ENCODE data around the gene MED23.
A peak's percentile ranks its signal among the peaks of the same experiment; 100 is the strongest.
"Not testable (repeated sequence)": the region's sequence is repeated elsewhere in the genome, so short reads cannot be mapped to it uniquely, and the experiment has no call there.

Gene MED23

DNA sequence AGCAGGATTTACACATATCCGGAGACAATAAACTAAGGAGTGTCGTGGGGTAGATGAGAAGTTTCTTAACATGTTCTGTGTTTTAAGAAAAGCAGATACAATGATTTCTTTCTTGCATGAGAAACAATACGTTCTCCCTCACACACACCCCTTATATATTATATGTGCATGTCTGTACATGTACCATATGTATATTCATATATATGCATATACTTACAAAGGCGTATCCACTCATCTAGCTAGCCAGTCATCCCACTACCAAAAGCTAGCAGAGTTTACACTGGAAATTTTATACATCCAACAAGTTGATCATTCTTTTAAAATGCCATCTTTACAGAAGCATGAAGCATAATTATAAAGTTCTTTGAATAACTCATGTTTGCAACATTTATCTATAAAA lies 40.1 kb downstream of the MED23 start:
- no peak for DNase-seq
- intact Hi-C loops (cut with DNase I), result no loop called here

GRCh38 chr6:131586543-131586942 lies 41.5 kb downstream of the MED23 start:
- intact Hi-C loops (cut with DNase I), result no loop called here
- DNase-seq, result peak in 9 of 42 donors; percentile 3 to 55 (median 12)

DNA sequence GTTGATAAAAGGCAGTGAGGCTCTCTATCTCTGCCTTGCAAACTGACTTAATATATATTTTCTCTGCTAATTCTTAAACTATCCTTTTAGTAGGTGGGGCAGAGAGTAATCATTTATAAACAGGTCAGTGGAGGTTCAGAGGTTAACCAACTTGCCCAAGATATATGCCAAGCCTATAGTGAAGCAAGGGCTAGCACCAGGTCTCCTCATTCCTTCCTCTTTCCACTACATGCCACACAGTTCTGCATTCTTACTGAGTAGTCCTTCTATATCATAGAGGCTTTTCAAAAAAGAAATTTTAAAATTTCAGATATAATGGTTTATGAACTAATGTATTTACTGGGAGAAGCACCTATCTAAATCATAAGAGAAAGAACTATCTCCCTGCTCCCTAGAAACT lies 46.5 kb downstream of the MED23 start:
- no peak for DNase-seq
- intact Hi-C loops (cut with DNase I), result no loop called here

- intact Hi-C loops (cut with DNase I), result no loop called here
- no peak for DNase-seq
Measured at GRCh38 chr6:131575834-131576478, 52.1 kb downstream of the MED23 start.

- DNase-seq, result no peak
- intact Hi-C loops (cut with DNase I), result no loop called here
Measured at GRCh38 chr6:131574686-131575085, 53.4 kb downstream of the MED23 start.

DNA sequence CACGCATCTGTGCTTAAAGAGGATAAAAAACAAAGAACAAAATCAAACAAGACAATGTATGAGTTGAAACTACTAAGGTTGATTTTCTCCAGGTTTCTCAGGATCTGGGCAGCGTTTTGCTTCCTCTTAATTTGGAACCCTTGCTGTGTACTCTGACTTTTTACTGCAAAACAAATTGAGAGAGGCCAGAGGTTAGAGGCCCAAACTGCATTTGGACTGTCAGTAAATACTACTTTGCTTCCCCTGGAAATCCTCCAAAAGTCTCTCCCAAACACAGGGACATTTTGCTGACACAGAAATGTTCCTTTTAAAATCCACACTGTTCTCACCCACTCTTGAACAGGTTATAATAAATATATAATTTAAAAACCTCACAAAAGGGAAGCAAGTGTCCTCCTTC lies 53.9 kb downstream of the MED23 start:
- DNase-seq, result no peak
- intact Hi-C loops (cut with DNase I), result no loop called here

DNA sequence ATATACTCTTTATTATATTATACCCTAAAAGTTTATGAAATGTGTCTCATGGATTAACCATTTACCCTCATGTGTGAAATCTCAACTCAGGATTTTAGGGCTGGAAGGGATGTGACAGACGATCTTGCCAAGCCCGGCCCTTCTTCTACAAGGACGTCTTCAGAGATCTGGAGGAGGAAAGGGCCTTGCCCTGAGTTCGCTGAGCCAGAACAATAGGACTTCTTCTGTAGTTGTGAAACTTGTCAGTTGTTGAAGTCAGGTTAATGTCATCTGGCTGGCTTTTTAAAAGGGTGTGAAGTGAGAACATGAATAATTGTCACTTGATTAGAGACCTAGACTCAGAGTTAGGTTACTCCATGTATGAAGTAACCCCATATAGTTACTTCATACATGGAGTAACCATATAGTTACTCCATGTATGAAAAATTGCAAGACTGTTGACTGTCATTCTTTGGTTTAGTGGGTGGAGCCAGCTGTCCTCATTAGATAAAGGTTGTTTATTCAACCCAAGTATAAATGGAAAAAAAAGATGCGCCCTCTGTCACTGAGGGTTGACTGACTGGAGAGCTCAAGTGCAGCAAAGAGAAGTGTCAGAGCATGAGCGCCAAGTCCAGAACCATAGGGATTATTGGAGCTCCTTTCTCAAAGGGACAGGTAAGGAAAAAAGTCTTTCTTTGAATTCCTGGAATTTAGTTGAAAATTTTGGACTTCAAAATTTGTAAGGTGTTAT lies 55.2 kb downstream of the MED23 start, which contains the start of gene ARG1:
Gene ARG1, plus strand, starts transcription at position 541 of the 730 bp plus-strand sequence. Its CDS starts 57 bp downstream, at position 598.
- DNase-seq, result no peak
- intact Hi-C loops (cut with DNase I), result no loop called here

DNA sequence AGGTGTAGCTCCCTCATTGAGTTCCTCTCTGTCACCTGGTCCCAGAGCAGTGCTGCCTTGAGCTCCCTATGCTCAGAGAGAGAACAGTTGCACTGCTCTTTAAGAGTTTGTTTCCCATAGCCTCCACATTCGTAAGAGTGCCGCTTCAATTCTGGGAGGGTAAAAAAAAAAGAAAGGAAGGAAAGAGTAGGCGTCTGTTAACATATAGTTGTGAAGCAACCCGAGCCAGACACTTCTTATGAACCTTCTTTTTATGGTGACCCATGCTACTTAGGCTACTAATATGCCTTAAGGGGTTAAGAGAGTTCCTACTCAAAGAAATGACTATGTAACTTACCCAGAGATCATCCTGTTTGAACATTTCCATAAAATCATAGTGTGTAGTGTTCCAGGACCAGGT lies 59.3 kb downstream of the MED23 start:
- DNase-seq, result no peak
- intact Hi-C loops (cut with DNase I), result no loop called here

GRCh38 chr6:131565056-131565455 lies 63.0 kb downstream of the MED23 start:
- intact Hi-C loops (cut with DNase I), result no loop called here
- no peak for DNase-seq

- intact Hi-C loops (cut with DNase I), result no loop called here
- DNase-seq, result no peak
Measured at GRCh38 chr6:131561925-131562707, 65.9 kb downstream of the MED23 start.

DNA sequence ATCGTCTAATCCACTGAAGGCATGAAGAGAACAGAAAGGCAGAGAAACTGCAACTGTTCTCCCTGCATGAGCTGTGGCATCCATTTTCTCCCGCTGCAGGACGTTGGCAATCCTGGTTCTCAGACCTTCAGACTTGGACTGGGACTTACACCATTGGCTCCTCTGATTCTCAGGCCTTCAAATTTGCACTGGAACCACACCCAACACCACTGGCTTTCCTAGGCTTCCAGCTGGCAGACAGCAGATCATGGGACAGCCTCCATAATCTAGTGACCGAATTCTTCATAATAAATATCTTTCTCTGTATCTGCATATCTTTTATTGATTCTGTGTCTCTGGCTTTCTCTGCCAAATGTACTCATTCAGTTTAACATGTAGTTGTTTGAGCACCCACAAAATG lies 69.1 kb downstream of the MED23 start:
- DNase-seq, result no peak
- intact Hi-C loops (cut with DNase I), result no loop called here

DNA sequence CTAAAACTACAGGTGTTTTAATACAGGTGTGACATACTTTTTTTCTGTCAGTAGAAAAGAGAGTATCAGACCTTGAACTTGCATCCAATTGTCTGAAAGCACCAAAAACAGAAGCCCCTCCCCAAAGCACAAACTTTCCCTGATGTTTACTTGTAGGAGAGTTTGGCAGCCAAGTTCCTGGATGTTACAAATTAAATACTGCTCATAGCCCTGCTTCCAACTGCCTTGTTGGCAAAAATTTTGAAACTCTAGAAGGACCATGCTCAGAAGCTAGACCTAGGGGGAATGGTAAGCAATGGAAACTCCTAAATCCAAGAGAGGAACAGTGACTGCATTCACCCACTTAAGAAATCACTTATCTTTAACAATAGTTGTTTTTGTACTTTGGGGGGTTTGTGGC lies 72.0 kb downstream of the MED23 start:
- intact Hi-C loops (cut with DNase I), result no loop called here
- DNase-seq, result no peak

DNA sequence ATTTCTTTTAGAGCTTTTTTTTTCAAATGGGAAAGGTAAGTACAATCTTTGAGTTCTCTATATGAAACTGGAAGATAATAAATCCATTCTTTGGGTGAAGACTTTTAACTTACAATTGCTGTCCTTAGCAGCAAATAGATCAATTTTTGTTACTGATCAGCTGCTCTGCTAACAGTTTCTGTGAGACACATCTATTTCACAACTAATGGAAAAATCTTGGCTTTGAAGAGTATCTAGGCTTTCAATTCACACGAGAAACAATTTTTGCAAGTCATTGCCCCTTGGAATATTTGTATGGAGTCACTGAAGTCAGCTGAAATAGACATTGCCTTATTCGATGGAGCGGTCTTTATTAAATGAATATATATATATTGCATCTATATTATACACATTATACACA lies 75.5 kb downstream of the MED23 start:
- intact Hi-C loops (cut with DNase I), result no loop called here
- DNase-seq, result no peak

DNA sequence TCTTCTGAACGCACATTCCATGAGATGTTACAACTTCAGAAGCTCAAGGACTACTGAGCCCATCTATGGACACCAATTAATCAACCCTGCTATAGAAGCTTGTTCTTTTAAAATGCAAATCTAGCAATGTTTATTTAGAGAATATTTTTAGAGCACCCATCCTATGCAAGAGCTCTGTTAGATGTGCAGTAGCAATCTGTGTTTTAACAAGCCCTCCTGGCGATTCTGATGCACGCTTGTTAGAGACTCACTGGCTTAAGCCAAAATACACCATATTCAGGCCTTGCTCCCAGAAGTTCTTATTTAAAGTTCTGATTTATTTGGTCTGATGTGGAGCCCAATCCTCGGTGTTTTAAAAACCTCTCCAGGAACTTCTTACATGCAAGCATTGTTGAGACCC lies 76.1 kb downstream of the MED23 start:
- no peak for DNase-seq
- intact Hi-C loops (cut with DNase I), result no loop called here

DNA sequence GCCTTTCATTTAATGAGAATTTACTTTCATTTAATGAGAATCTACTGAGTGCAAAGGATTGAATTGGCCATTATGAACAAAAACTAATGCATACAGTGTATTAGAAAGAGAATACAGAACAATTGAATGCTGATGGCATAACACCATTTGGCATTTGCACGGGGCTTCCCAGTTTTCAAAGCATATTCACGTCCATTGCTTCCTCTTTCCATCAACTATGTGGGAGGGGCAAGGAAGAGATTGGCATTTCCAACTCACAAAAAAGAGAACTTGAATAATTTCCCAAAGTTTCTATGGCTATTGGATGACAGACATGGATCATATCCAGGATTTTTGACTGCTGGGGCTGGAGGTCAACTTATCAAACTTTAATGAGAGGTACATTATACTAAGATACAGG lies 78.2 kb downstream of the MED23 start:
- intact Hi-C loops (cut with DNase I), result no loop called here

DNA sequence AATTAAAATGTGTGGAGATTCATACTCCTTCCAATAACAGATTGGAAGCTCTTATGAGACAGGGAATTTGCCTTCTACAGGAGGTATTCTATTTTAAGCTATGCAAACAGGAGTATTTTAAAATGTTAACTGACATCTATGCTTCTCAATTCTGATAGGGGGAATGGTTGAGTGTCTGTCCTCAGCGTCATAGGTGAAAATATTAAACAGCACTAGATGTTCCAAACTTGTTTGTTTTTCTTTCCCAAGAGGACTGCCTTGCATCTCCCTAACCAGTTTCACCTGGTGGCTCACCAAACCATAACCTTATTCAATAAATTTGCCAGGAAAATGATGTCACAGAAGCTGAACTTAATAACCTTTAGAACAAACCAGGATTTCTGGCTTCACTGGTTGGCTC lies 79.6 kb downstream of the MED23 start:
- intact Hi-C loops (cut with DNase I), result no loop called here
- no peak for DNase-seq

More for the DNA sequence above, 78.2 kb downstream of the MED23 start:
- no peak for DNase-seq

- no peak for DNase-seq
- intact Hi-C loops (cut with DNase I), result no loop called here
Measured at GRCh38 chr6:131547488-131547887, 80.6 kb downstream of the MED23 start.

DNA sequence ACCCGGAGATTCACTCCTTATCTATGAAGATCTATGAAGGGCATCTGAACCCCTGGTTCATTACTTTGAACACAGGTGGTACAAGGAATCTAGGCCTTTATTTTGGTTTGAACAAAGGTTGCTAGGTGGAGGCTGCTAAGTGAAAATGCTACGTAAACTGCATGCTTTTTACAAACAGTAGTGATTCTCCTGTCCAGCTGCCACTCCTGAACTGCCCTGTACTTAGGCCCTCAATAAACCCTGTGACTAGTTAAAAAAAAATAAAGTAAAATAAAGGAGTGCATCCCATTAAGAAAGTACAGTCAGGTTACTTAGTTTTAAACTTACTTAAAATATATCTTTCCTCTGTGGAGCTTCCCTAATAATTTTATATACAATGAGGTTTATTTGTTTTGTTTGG lies 82.7 kb downstream of the MED23 start:
- intact Hi-C loops (cut with DNase I), result no loop called here
- no peak for DNase-seq

- DNase-seq, result not testable (repeated sequence)
- intact Hi-C loops (cut with DNase I), result loop anchor here (10.0 kb wide), 1 partner anchor 354 kb away; no protein-coding TSS in a partner anchor
Measured at GRCh38 chr6:131538615-131539014, 89.4 kb downstream of the MED23 start.

DNA sequence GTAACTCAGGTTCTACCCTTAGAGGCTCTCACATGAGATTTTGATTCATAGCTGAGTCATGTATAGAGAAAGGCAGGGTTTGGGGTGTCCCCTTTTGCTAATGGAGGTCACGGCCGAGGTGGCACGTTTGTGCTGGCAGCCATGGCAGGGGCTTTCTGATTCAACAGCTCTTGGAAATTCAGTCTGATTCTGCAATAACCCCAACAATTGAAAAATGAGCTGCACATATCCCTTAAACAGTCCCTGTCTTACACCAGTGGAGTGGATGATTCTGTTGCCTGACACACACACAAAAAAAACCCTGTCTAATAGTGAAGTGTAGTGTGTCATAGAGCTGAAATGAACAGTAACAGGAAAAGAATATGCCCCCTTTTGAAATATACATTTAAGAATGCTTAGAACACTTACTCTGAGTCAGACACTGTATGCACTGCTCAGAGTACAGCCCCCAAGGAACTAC lies 95.4 kb downstream of the MED23 start:
- no peak for DNase-seq
- intact Hi-C loops (cut with DNase I), result loop anchor here (10.0 kb wide), 1 partner anchor 348 kb away; no protein-coding TSS in a partner anchor

Measured in head of caudate nucleus (tissue), 42 donors.